T-cell (primary cell): ENCODE data around the gene HES7. TPM values are rescaled to one million over a fixed set of nuclear protein-coding genes. Genes with fewer than 3 reads are reported as not detected.

Experiments used
- ATAC-seq, 4 experiments: fragments of 200-7000 bp in 3 of 4; fragments of 150-1000 bp in 1 of 4; cut with Tn5 transposase; replicated peaks in 1 of 4; 1 replicate in 3 of 4; 2 replicates in 1 of 4; pipeline ENCODE4 v1.10.0; 2021; ENCODE audit warnings: moderate library complexity in 3 of 4, mild to moderate bottlenecking in 2 of 4, moderate number of reproducible peaks in 1 of 4
- CTCF ChIA-PET, 2 donors: fragments of 300-600 bp; sonication (Branson Sonifier 250); formaldehyde crosslinking; loops; one replicate each; lab custom pipeline; 2022; ENCODE audit warnings: antibody characterized with exemption in 2 of 2; lab: Charles Lee
- POLR2A ChIA-PET, 2 donors: fragments of 300-600 bp; sonication (Branson Sonifier 250); formaldehyde crosslinking; loops; one replicate each; lab custom pipeline; 2022; ENCODE audit warnings: antibody characterized with exemption in 2 of 2; lab: Charles Lee
- DNase-seq, 35 experiments: peaks; one replicate each; pipeline versions ENCODE4 v3.0.0 to v3.0.0-alpha.2; 2013 to 2023
- H3K27ac ChIP-seq: one replicate; pipeline ENCODE4 v1.5.1; 2013; ENCODE audit warnings: low read length
- H3K27me3 ChIP-seq, 2 experiments: replicated peaks in 1 of 2; 1 replicate in 1 of 2; 2 replicates in 1 of 2; pipeline versions ENCODE4 v1.6.1 to v1.7.0; 2013; ENCODE audit warnings: low read length in 1 of 2, mixed read lengths in 1 of 2; ENCODE audit not compliant: control insufficient read depth in 2 of 2, insufficient read depth in 2 of 2; ENCODE audit errors: extremely low read depth in 1 of 2
- H3K36me3 ChIP-seq, 2 donors: 1 replicate in 1 of 2; 2 replicates in 1 of 2; pipeline versions ENCODE4 v1.6.1 to v1.7.0; 2013; ENCODE audit warnings: low read length in 1 of 2; ENCODE audit not compliant: control insufficient read depth in 2 of 2, insufficient read depth in 1 of 2; ENCODE audit errors: extremely low read depth in 1 of 2
- H3K4me1 ChIP-seq, 2 experiments: 1 replicate in 1 of 2; 2 replicates in 1 of 2; pipeline versions ENCODE4 v1.6.1 to v1.7.0; 2013; ENCODE audit warnings: low read length in 2 of 2, mixed read lengths in 1 of 2; ENCODE audit not compliant: insufficient read depth in 2 of 2, control insufficient read depth in 1 of 2; ENCODE audit errors: extremely low read depth in 1 of 2
- H3K4me3 ChIP-seq, 2 donors: 1 replicate in 1 of 2; 2 replicates in 1 of 2; pipeline versions ENCODE4 v1.5.1 to v1.7.0; 2013; ENCODE audit warnings: mild to moderate bottlenecking in 2 of 2, low read length in 1 of 2, moderate library complexity in 1 of 2; ENCODE audit not compliant: control insufficient read depth in 1 of 2; ENCODE audit errors: extremely low read depth in 1 of 2
- H3K9me3 ChIP-seq: 2 replicates; pipeline ENCODE4 v1.7.0; 2013
- H3K27ac Mint-ChIP-seq, 2 donors: one replicate each; pipeline ENCODE4 v1.8.0; 2020 to 2021; ENCODE audit warnings: mild to moderate bottlenecking in 2 of 2, mixed read lengths in 2 of 2
- H3K27me3 Mint-ChIP-seq, 2 donors: one replicate each; pipeline ENCODE4 v1.8.0; 2021 to 2022; ENCODE audit warnings: mixed read lengths in 2 of 2
- H3K36me3 Mint-ChIP-seq: one replicate; pipeline ENCODE4 v1.8.0; 2021; ENCODE audit warnings: mixed read lengths
- H3K4me1 Mint-ChIP-seq, 3 donors: one replicate each; pipeline ENCODE4 v1.8.0; 2020 to 2022; ENCODE audit warnings: mixed read lengths in 3 of 3, mild to moderate bottlenecking in 1 of 3
- H3K4me3 Mint-ChIP-seq, 3 donors: one replicate each; pipeline ENCODE4 v1.8.0; 2020 to 2022; ENCODE audit warnings: mild to moderate bottlenecking in 3 of 3, mixed read lengths in 3 of 3, moderate library complexity in 3 of 3
- H3K9me3 Mint-ChIP-seq, 3 donors: one replicate each; pipeline ENCODE4 v1.8.0; 2020 to 2022; ENCODE audit warnings: mixed read lengths in 3 of 3
- WGBS: methylation state at CpG from one replicate; pipeline ENCODE4 v1.1.5; 2013; ENCODE audit warnings: missing lambda C conversion rate; ENCODE audit not compliant: insufficient coverage; 5-methylcytosine and 5-hydroxymethylcytosine counted together
- total RNA-seq, 35 experiments: library from RNA in 6 of 35; stranded (reverse) in 6 of 35; fragments of 120-200 nt in 1 of 35; gene quantifications; one replicate each; pipeline versions ENCODE4 v1.2.1 to v1.2.4 and lab custom pipeline; 2013 to 2026

The HES7 gene
- total RNA-seq, 5 donors from 2014 or later (not counting 1 experiment from before 2014, with no cell fraction given): 0.16 to 1.6 (median 0.23) TPM; not detected in 2

- no peaks in the 10 kb centered on the region for H3K9me3 Mint-ChIP-seq
- ATAC-seq: no peak
- no peak for DNase-seq
- no peak overlapping the region for H3K27ac Mint-ChIP-seq
- no peak overlapping the region for H3K27ac ChIP-seq
- H3K9me3 ChIP-seq: no peaks in the 10 kb centered on the region
- peaks cover 0 to 5% (median 0%) of the 10 kb centered on the region in 3 donors for H3K4me1 Mint-ChIP-seq
- no peaks in the 10 kb centered on the region for H3K36me3 Mint-ChIP-seq
- CTCF ChIA-PET: interaction anchor here (0.7 to 1.0 kb wide), 3 partner anchors 14 to 37 kb away, joined by 3 to 5 read pairs (median 3); no protein-coding TSS in a partner anchor
- no peaks in the 10 kb centered on the region for H3K36me3 ChIP-seq
- H3K4me1 ChIP-seq: no peaks in the 10 kb centered on the region
- H3K27me3 ChIP-seq: peaks cover 2 to 62% of the 10 kb centered on the region in 2 experiments
- POLR2A ChIA-PET: no interaction called here
- 86% methylated on average over 4 of the region's 5 CpGs for WGBS
- H3K4me3 Mint-ChIP-seq: no peak overlapping the region
- peaks cover 24 to 44% of the 10 kb centered on the region in 2 donors for H3K27me3 Mint-ChIP-seq
- H3K4me3 ChIP-seq: no peak overlapping the region
These were observed 36.0 kb downstream of the HES7 start for GRCh38 chr17:8087952-8088230.

GRCh38 chr17:8087075-8087951 lies 36.6 kb downstream of the HES7 start, which contains the start of gene ALOX12B:
TSS of gene ALOX12B (minus strand) at chr17:8087716. CDS start at chr17:8087442, 274 bp downstream.
- Histone ChIP-seq H3K9me3 (no peaks in the 10 kb centered on the region), H3K4me3 (no peak within 1 kb of the TSS), H3K36me3 (no peaks in the 10 kb centered on the region), H3K27ac (no peak within 1 kb of the TSS), H3K4me1 (no peaks in the 10 kb centered on the region), H3K27me3 (peaks cover 2 to 56% of the 10 kb centered on the region in 2 experiments)
- ChIA-PET CTCF (interaction anchor here (0.7 to 1.0 kb wide), 2 partner anchors 14 to 21 kb away, joined by 3 to 5 read pairs; no protein-coding TSS in a partner anchor), POLR2A (no interaction called here)
- DNase-seq (no peak), ATAC-seq (no peak)
- no peaks in the 10 kb centered on the region for H3K36me3 Mint-ChIP-seq
- H3K4me1 Mint-ChIP-seq: peaks cover 0 to 5% (median 0%) of the 10 kb centered on the region in 3 donors
- no peaks in the 10 kb centered on the region for H3K9me3 Mint-ChIP-seq
- no peak within 1 kb of the TSS for H3K27ac Mint-ChIP-seq
- no peak within 1 kb of the TSS for H3K4me3 Mint-ChIP-seq
- WGBS: 83% methylated on average over 15 of the region's 20 CpGs
- H3K27me3 Mint-ChIP-seq: peaks cover 20 to 40% of the 10 kb centered on the region in 2 donors

GRCh38 chr17:8084250-8084649 lies 39.7 kb downstream of the HES7 start:
- Mint-ChIP-seq H3K36me3 (peaks cover 4% of the 10 kb centered on the region), H3K4me3 (no peak overlapping the region), H3K27me3 (peaks cover 16 to 20% of the 10 kb centered on the region in 2 donors), H3K4me1 (peaks cover 11 to 13% (median 11%) of the 10 kb centered on the region in 3 donors), H3K27ac (no peak overlapping the region), H3K9me3 (no peaks in the 10 kb centered on the region)
- no peaks in the 10 kb centered on the region for H3K36me3 ChIP-seq
- 91% methylated on average over 4 of the region's 6 CpGs for WGBS
- ChIA-PET POLR2A (interaction anchor here in 1 of 2 donors (1.5 kb wide), 1 partner anchor 23 kb away, joined by 3 read pairs; no protein-coding TSS in a partner anchor), CTCF (interaction anchor here in 1 of 2 donors (0.8 kb wide), 1 partner anchor 445 kb away, joined by 3 read pairs; no protein-coding TSS in a partner anchor)
- H3K27me3 ChIP-seq: peaks cover 2 to 37% of the 10 kb centered on the region in 2 experiments
- ATAC-seq: no peak
- no peak overlapping the region for H3K27ac ChIP-seq
- no peak overlapping the region for H3K4me3 ChIP-seq
- DNase-seq: no peak
- H3K4me1 ChIP-seq: peaks cover under 1 to 10% of the 10 kb centered on the region in 2 experiments
- no peaks in the 10 kb centered on the region for H3K9me3 ChIP-seq

- ATAC-seq: no peak
- POLR2A ChIA-PET: no interaction called here
- Mint-ChIP-seq H3K9me3 (no peaks in the 10 kb centered on the region), H3K4me1 (peaks cover 14 to 18% (median 14%) of the 10 kb centered on the region in 3 donors), H3K27ac (no peak overlapping the region), H3K27me3 (peaks cover 8 to 15% of the 10 kb centered on the region in 2 donors), H3K36me3 (peaks cover 4% of the 10 kb centered on the region), H3K4me3 (no peak overlapping the region)
- Histone ChIP-seq H3K4me3 (no peak overlapping the region), H3K27ac (no peak overlapping the region), H3K4me1 (peaks cover 2 to 19% of the 10 kb centered on the region in 2 experiments), H3K9me3 (no peaks in the 10 kb centered on the region), H3K27me3 (peaks cover 1 to 28% of the 10 kb centered on the region in 2 experiments), H3K36me3 (no peaks in the 10 kb centered on the region)
- 87% methylated on average over 7 of the region's 10 CpGs for WGBS
- no peak for DNase-seq
- CTCF ChIA-PET: no interaction called here
These were observed 41.6 kb downstream of the HES7 start for GRCh38 chr17:8082292-8082691.

GRCh38 chr17:8081876-8082275 lies 42.0 kb downstream of the HES7 start:
- H3K4me1 Mint-ChIP-seq: peaks cover 14 to 18% (median 14%) of the 10 kb centered on the region in 3 donors
- WGBS: no CpG with 5 or more reads among the region's 3 CpGs
- no peak for ATAC-seq
- H3K4me3 ChIP-seq: no peak overlapping the region
- CTCF ChIA-PET: no interaction called here
- H3K27ac Mint-ChIP-seq: no peak overlapping the region
- H3K27ac ChIP-seq: no peak overlapping the region
- H3K36me3 Mint-ChIP-seq: peaks cover 4% of the 10 kb centered on the region
- no peak for DNase-seq
- peaks cover 5 to 13% of the 10 kb centered on the region in 2 donors for H3K27me3 Mint-ChIP-seq
- H3K9me3 Mint-ChIP-seq: no peaks in the 10 kb centered on the region
- no peak overlapping the region for H3K4me3 Mint-ChIP-seq
- POLR2A ChIA-PET: no interaction called here
- H3K4me1 ChIP-seq: peaks cover 2 to 19% of the 10 kb centered on the region in 2 experiments
- no peaks in the 10 kb centered on the region for H3K9me3 ChIP-seq
- peaks cover 3 to 28% of the 10 kb centered on the region in 2 experiments for H3K27me3 ChIP-seq
- no peaks in the 10 kb centered on the region for H3K36me3 ChIP-seq

- no peaks in the 10 kb centered on the region for H3K9me3 ChIP-seq
- H3K9me3 Mint-ChIP-seq: no peaks in the 10 kb centered on the region
- H3K4me3 Mint-ChIP-seq: peak overlapping the region; percentile 28 to 85 (median 49)
- no peak overlapping the region for H3K27ac ChIP-seq
- ATAC-seq (no peak), DNase-seq (no peak)
- peaks cover 2 to 19% of the 10 kb centered on the region in 2 experiments for H3K4me1 ChIP-seq
- peaks cover 3 to 29% of the 10 kb centered on the region in 2 experiments for H3K27me3 ChIP-seq
- peaks cover 4% of the 10 kb centered on the region for H3K36me3 Mint-ChIP-seq
- peaks cover 14 to 18% (median 14%) of the 10 kb centered on the region in 3 donors for H3K4me1 Mint-ChIP-seq
- POLR2A ChIA-PET: no interaction called here
- H3K36me3 ChIP-seq: no peaks in the 10 kb centered on the region
- H3K27ac Mint-ChIP-seq: no peak overlapping the region
- H3K27me3 Mint-ChIP-seq: peaks cover 0 to 10% of the 10 kb centered on the region in 2 donors
- WGBS: 89% methylated on average over 11 of the region's 17 CpGs
- H3K4me3 ChIP-seq: no peak overlapping the region
- CTCF ChIA-PET: interaction anchor here in 1 of 2 donors (0.5 kb wide), 1 partner anchor 139 kb away, joined by 4 read pairs; no protein-coding TSS in a partner anchor
These were observed 43.1 kb downstream of the HES7 start for GRCh38 chr17:8080799-8081219.
